Measurements from ENCODE around the gene PPTC7.

The PPTC7 gene

GRCh38 chr12:110505332-110505731, 77.8 kb downstream of the PPTC7 start:
- Histone ChIP-seq H3K27ac (ENCODE audit: low read length) (no peak overlapping the region), H3K36me3 (replicated peaks; ENCODE audit: low read depth, low read length) (no peaks in the 10 kb centered on the region), H3K9ac (ENCODE audit: low read length) (no peak overlapping the region), H2AFZ (ENCODE audit: low read depth, low read length) (no peak overlapping the region), H3K27me3 (ENCODE audit: low read depth, low read length) (no peaks in the 10 kb centered on the region), H3K9me3 (ENCODE audit: insufficient read depth, low read length) (no peaks in the 10 kb centered on the region), H3K79me2 (ENCODE audit: low read length) (peaks cover 15% of the 10 kb centered on the region), H3K4me2 (ENCODE audit: low read length) (no peak overlapping the region), H3K4me3 (ENCODE audit: low read length) (no peak overlapping the region), H4K20me1 (ENCODE audit: insufficient read depth, low read length) (no peaks in the 10 kb centered on the region), H3K4me1 (ENCODE audit: low read length) (peaks cover 18% of the 10 kb centered on the region)
- TF ChIP-seq EZH2phosphoT487 (IDR thresholded peaks at IDR 0.05; ENCODE audit: low read depth): no peak
- TF ChIP-seq, protein P1, sequence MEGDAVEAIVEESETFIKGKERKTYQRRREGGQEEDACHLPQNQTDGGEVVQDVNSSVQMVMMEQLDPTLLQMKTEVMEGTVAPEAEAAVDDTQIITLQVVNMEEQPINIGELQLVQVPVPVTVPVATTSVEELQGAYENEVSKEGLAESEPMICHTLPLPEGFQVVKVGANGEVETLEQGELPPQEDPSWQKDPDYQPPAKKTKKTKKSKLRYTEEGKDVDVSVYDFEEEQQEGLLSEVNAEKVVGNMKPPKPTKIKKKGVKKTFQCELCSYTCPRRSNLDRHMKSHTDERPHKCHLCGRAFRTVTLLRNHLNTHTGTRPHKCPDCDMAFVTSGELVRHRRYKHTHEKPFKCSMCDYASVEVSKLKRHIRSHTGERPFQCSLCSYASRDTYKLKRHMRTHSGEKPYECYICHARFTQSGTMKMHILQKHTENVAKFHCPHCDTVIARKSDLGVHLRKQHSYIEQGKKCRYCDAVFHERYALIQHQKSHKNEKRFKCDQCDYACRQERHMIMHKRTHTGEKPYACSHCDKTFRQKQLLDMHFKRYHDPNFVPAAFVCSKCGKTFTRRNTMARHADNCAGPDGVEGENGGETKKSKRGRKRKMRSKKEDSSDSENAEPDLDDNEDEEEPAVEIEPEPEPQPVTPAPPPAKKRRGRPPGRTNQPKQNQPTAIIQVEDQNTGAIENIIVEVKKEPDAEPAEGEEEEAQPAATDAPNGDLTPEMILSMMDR (IDR thresholded peaks at IDR 0.05; ENCODE audit: low read depth, low read length): no peak

- no peak overlapping the region for H3K4me2 ChIP-seq (ENCODE audit: low read length)
- no peaks in the 10 kb centered on the region for H3K9me3 ChIP-seq (ENCODE audit: insufficient read depth, low read length)
- H3K79me2 ChIP-seq (ENCODE audit: low read length): peaks cover 32% of the 10 kb centered on the region
- no peaks in the 10 kb centered on the region for H3K27me3 ChIP-seq (ENCODE audit: low read depth, low read length)
- H3K4me1 ChIP-seq (ENCODE audit: low read length): peaks cover 22% of the 10 kb centered on the region
- H3K4me3 ChIP-seq (ENCODE audit: low read length): no peak overlapping the region
- H3K36me3 ChIP-seq (replicated peaks; ENCODE audit: low read depth, low read length): peaks cover 9% of the 10 kb centered on the region
- TF ChIP-seq, protein P1 (IDR thresholded peaks at IDR 0.05; ENCODE audit: low read depth, low read length): no peak
- H4K20me1 ChIP-seq (ENCODE audit: insufficient read depth, low read length): no peaks in the 10 kb centered on the region
- no peak overlapping the region for H2AFZ ChIP-seq (ENCODE audit: low read depth, low read length)
- no peak overlapping the region for H3K9ac ChIP-seq (ENCODE audit: low read length)
- no peak overlapping the region for H3K27ac ChIP-seq (ENCODE audit: low read length)
Measured at GRCh38 chr12:110503432-110503831, 79.7 kb downstream of the PPTC7 start.

DNA sequence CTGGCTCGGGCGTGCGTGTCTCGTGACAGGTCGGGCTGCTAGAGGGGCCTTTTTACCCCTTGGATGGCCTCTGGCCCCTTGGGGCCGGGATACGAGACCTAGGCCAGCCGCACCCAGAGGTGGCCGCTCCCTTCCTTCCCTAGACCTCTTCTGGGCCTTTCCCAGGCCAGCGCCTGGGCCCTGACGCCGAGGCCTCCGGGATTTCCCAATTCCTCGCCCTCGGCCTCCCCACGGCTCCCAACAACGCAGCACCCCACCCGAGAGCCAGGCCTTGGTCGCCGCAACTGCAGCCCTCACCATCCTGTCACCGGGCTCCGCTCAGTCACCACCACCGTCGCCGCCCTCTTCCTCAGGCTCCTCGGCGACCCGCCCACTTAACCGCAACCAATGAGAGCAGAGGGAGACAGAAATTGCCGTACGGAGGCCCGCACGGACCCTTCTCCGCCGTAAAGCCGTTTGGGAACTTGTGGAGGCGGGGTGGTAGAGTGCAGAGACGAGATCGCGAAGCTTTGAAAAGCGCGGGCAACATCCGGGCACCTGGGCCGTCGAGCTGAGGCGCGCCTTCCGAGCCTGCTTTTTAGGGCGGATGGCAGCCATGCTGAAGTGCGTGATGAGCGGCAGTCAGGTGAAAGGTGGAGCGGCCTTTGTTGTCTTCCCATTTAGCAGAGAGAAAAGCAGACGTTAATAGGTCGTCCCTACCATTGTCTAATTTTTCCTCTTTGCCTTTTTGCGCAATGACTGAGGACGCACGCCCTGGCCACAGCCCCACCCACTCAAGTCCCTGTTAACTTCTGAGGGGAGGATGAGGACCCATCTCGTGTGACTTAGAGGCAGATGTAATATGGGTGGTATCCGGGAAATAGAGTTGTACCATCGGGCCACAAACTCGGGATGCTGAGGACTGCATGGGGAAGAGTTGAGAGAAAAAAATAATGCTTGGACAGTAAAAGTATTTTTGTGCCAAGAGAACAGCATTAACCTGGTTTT, 81.1 kb downstream of the PPTC7 start, which contains the start of the genes RAD9B and VPS29:
RAD9B (plus strand) TSS at position 580 of the 987 bp plus-strand sequence; CDS start at position 587, 7 bp downstream.
VPS29 (minus strand) TSS at position 360 of the 987 bp plus-strand sequence; CDS start at position 300, 60 bp downstream.
- Histone ChIP-seq H3K4me1 (ENCODE audit: low read length) (peaks cover 18% of the 10 kb centered on the region), H3K36me3 (replicated peaks; ENCODE audit: low read depth, low read length) (peaks cover 9% of the 10 kb centered on the region), H3K9me3 (ENCODE audit: insufficient read depth, low read length) (no peaks in the 10 kb centered on the region), H3K27me3 (ENCODE audit: low read depth, low read length) (no peaks in the 10 kb centered on the region), H3K9ac (ENCODE audit: low read length) (peak within 1 kb of the TSS; percentile 82), H3K27ac (ENCODE audit: low read length) (peak within 1 kb of the TSS; percentile 73), H3K4me3 (ENCODE audit: low read length) (peak within 1 kb of the TSS; percentile 88), H4K20me1 (ENCODE audit: insufficient read depth, low read length) (no peaks in the 10 kb centered on the region), H3K4me2 (ENCODE audit: low read length) (peak within 1 kb of the TSS; percentile 91), H2AFZ (ENCODE audit: low read depth, low read length) (peak within 1 kb of the TSS; percentile 94), H3K79me2 (ENCODE audit: low read length) (peaks cover 37% of the 10 kb centered on the region)
- TF ChIP-seq, protein P1 (IDR thresholded peaks at IDR 0.05; ENCODE audit: low read depth, low read length): no peak
- no peak for TF ChIP-seq EZH2phosphoT487 (IDR thresholded peaks at IDR 0.05; ENCODE audit: low read depth)

DNA sequence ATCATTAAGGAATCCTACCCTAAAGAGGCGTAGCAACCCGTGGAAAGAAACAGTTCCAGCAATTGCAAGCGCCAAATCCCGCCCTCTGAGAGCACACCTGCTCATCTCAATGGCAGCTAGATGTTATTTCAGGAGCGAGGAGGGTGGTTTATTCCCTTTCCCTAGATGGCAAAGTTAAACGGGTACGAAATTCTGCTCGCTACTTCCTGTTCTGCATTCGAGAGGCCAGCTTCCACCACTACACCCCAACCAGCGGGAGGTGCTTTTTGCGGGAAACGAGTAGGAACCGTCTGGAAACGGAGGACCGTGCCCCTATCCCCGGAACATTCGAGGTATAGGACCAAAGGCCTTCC, 81.7 kb downstream of the PPTC7 start:
- H4K20me1 ChIP-seq (ENCODE audit: insufficient read depth, low read length): no peaks in the 10 kb centered on the region
- H3K27ac ChIP-seq (ENCODE audit: low read length): peak overlapping the region; percentile 47
- H3K9me3 ChIP-seq (ENCODE audit: insufficient read depth, low read length): no peaks in the 10 kb centered on the region
- peak overlapping the region; percentile 88 for H3K4me3 ChIP-seq (ENCODE audit: low read length)
- peaks cover 37% of the 10 kb centered on the region for H3K79me2 ChIP-seq (ENCODE audit: low read length)
- TF ChIP-seq EZH2phosphoT487 (IDR thresholded peaks at IDR 0.05; ENCODE audit: low read depth): no peak
- TF ChIP-seq, protein P1 (IDR thresholded peaks at IDR 0.05; ENCODE audit: low read depth, low read length): no peak
- no peaks in the 10 kb centered on the region for H3K27me3 ChIP-seq (ENCODE audit: low read depth, low read length)
- peaks cover 18% of the 10 kb centered on the region for H3K4me1 ChIP-seq (ENCODE audit: low read length)
- H2AFZ ChIP-seq (ENCODE audit: low read depth, low read length): no peak overlapping the region
- peaks cover 13% of the 10 kb centered on the region for H3K36me3 ChIP-seq (replicated peaks; ENCODE audit: low read depth, low read length)
- peak overlapping the region; percentile 82 for H3K9ac ChIP-seq (ENCODE audit: low read length)
- H3K4me2 ChIP-seq (ENCODE audit: low read length): peak overlapping the region; percentile 91
